ENCODE measurements around the gene TICRR.

Gene TICRR

DNA sequence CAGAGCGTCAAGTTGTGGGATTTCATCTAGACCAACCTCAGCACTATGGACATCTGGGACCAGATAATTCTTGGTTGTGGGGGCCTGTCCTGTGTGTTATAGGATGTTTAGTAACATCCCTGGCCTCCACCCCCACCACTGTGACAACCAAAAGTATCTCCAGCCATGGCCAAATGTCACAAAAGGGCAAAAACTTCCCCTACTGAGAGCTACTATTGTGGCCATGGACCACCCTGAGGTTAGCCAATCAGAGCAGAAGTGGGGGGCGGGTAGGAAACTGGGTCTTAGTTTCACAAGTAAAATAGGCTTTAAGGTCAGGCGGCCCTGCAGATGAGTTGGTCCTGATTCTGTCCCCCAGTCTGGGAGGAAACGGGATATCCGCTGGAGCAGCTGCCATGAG, 54.6 kb downstream of the TICRR start:
- H3K4me3 ChIP-seq (ENCODE audit: low read length) = no peak overlapping the region
- 94% methylated on average over 5 of the region's 5 CpGs for WGBS
- H3K9me3 ChIP-seq (ENCODE audit: insufficient read depth, low read depth, low read length) = peaks cover 22% of the 10 kb centered on the region
- peaks cover 92% of the 10 kb centered on the region for H3K36me3 ChIP-seq (ENCODE audit: insufficient read depth, low read length)
- H3K4me1 ChIP-seq (ENCODE audit: insufficient read depth, low read length) = no peaks in the 10 kb centered on the region
- H3K9ac ChIP-seq (ENCODE audit: low read depth, low read length) = no peak overlapping the region
- H3K27ac ChIP-seq (ENCODE audit: low read depth, low read length) = no peak overlapping the region
- no peaks in the 10 kb centered on the region for H3K27me3 ChIP-seq (ENCODE audit: insufficient read depth, low read length)

DNA sequence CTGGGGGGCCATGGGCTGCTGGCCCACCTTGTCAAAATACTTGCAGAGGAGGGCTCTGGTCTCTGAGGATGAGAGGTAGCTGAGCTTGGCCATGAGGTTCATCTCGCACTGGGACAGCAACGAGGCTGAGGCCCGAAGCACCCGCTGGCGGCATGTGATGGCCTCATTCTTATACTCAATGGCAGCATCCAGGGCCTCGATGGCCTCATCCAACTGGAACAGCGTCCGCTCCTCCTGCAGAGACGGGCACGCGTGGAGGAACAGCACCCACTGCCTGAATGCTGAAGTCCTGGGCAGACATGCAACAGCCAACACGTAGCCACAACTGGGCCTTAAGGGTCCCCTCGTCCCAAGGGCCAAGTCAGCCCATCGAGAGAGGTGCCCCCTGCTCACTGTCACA, 55.0 kb downstream of the TICRR start:
- H3K4me3 ChIP-seq (ENCODE audit: low read length) = no peak overlapping the region

DNA sequence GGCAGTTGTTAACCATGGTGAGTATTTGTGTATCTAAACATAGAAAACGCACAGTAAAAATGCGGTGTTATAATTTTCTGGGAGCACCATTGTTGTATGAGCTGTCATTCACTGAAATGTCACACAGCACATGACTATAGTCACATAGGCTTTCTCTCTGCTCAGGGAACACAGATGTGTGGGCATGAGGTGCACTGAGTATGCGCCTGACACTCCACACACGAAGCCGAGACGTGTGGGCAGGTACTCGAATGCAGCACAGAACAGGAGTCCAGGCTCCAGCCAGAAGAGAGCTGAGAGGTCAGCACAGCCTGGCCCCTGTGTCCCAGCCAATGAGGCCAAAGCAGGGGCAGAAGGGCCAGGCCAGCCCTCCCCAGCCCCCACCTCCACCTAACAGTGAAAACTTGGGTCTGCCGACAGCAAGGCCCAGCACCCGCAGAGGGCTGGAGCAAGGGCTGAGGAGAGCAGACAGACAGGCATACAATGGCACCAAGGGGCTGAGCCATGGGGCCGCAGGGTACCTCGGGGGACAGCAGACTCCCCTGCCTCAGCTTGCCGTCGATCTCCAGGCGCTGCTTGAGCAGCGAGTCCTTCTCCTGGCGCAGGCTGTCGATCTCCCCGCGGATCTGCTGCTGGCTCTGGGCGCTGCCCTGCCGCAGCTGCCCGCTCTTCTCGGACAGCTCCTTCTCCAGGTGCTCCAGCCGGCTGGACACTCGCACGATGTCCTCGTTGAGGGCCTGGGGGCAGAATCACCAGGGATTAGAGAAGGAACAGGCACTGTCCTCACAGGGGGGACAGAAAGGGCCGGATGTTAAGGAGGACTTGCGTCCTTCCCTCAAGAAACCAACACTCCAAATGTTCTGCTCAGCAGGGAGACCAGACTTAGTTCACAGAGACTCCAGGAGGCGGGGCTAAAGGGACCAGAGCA, 56.0 kb downstream of the TICRR start:
- Histone ChIP-seq H3K9me3 (ENCODE audit: insufficient read depth, low read depth, low read length) (peaks cover 22% of the 10 kb centered on the region), H3K36me3 (ENCODE audit: insufficient read depth, low read length) (peaks cover 78% of the 10 kb centered on the region), H3K4me3 (ENCODE audit: low read length) (no peak overlapping the region), H3K27me3 (ENCODE audit: insufficient read depth, low read length) (no peaks in the 10 kb centered on the region), H3K4me1 (ENCODE audit: insufficient read depth, low read length) (no peaks in the 10 kb centered on the region), H3K27ac (ENCODE audit: low read depth, low read length) (no peak overlapping the region), H3K9ac (ENCODE audit: low read depth, low read length) (no peak overlapping the region)
- WGBS = 91% methylated on average over 30 of the region's 30 CpGs

More for the DNA sequence above, 55.0 kb downstream of the TICRR start:
- no peaks in the 10 kb centered on the region for H3K27me3 ChIP-seq (ENCODE audit: insufficient read depth, low read length)
- WGBS = 93% methylated on average over 14 of the region's 14 CpGs
- H3K27ac ChIP-seq (ENCODE audit: low read depth, low read length) = no peak overlapping the region
- peaks cover 22% of the 10 kb centered on the region for H3K9me3 ChIP-seq (ENCODE audit: insufficient read depth, low read depth, low read length)
- H3K9ac ChIP-seq (ENCODE audit: low read depth, low read length) = no peak overlapping the region
- peaks cover 88% of the 10 kb centered on the region for H3K36me3 ChIP-seq (ENCODE audit: insufficient read depth, low read length)
- no peaks in the 10 kb centered on the region for H3K4me1 ChIP-seq (ENCODE audit: insufficient read depth, low read length)

DNA sequence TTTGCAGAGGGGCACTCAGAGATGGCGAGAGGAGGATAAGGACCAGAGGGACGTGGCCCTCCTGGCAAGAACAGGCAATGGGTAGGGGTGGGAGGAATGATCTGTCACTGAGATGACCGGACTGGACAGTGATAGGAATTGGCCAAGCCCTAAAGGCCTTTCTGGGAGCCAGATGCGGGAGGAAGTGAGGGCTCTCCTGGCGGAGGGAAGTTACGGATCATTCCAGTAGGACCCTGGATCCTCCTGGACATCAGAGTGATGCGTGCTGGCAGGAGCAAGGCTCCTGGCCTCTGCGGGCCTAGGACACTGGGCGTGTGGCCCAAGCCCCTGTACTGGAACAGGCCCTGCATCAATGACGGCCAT, 56.6 kb downstream of the TICRR start:
- no peak overlapping the region for H3K9ac ChIP-seq (ENCODE audit: low read depth, low read length)
- no peaks in the 10 kb centered on the region for H3K4me1 ChIP-seq (ENCODE audit: insufficient read depth, low read length)
- H3K9me3 ChIP-seq (ENCODE audit: insufficient read depth, low read depth, low read length) = peaks cover 22% of the 10 kb centered on the region
- H3K27me3 ChIP-seq (ENCODE audit: insufficient read depth, low read length) = no peaks in the 10 kb centered on the region
- 89% methylated on average over 10 of the region's 10 CpGs for WGBS
- no peak overlapping the region for H3K27ac ChIP-seq (ENCODE audit: low read depth, low read length)
- H3K36me3 ChIP-seq (ENCODE audit: insufficient read depth, low read length) = peaks cover 72% of the 10 kb centered on the region
- H3K4me3 ChIP-seq (ENCODE audit: low read length) = no peak overlapping the region

DNA sequence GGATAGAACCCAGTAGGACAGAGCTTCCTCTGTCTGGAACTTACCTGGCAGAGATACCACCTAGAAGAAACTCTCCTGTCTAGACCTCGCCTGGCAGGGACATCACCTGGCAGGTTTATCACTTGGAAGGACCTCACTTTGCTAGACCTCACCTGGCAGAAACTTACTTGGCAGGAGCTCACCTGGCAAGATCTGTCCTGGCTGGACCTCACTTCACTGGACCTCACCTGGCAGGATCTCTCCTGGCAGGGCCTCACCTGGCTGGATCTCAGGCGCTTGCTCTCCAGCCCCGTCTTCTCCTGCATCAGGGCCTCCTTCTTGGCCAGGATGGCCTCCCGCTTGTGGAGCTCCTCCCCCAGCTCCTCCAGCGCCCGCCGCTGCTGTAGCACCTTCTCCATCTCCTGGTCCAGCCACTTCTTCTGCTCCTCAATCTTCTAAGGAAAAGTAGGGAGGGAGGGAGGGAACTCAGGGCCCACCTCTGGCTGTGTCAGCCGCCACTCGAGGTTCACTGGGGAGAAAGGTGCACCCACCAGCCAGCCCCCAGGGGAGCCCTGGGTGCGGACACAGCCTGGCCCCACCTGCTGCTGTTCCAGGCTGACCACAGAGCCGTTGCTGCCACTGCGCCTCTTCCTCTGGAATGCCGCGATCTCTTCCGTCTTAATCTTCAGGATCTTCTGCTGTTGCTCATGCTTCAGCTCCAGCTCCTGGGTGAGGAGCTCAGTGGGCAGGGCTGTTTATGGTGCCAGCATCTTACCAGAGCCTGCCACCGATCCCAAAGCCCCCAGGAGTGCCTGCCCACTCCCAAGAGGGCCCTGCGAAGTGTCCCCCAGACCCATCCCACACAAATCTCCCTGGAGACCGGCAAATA, 57.5 kb downstream of the TICRR start:
- H3K36me3 ChIP-seq (ENCODE audit: insufficient read depth, low read length) = peaks cover 63% of the 10 kb centered on the region
- WGBS = 96% methylated on average over 18 of the region's 18 CpGs
- H3K9ac ChIP-seq (ENCODE audit: low read depth, low read length) = no peak overlapping the region
- no peak overlapping the region for H3K4me3 ChIP-seq (ENCODE audit: low read length)
- no peak overlapping the region for H3K27ac ChIP-seq (ENCODE audit: low read depth, low read length)
- peaks cover 22% of the 10 kb centered on the region for H3K9me3 ChIP-seq (ENCODE audit: insufficient read depth, low read depth, low read length)
- no peaks in the 10 kb centered on the region for H3K4me1 ChIP-seq (ENCODE audit: insufficient read depth, low read length)
- no peaks in the 10 kb centered on the region for H3K27me3 ChIP-seq (ENCODE audit: insufficient read depth, low read length)

GRCh38 chr15:89633585-89633984, 58.3 kb downstream of the TICRR start:
- H3K9me3 ChIP-seq (ENCODE audit: insufficient read depth, low read depth, low read length) = peaks cover 22% of the 10 kb centered on the region
- H3K27me3 ChIP-seq (ENCODE audit: insufficient read depth, low read length) = no peaks in the 10 kb centered on the region
- H3K4me3 ChIP-seq (ENCODE audit: low read length) = no peak overlapping the region
- WGBS = 93% methylated on average over 23 of the region's 23 CpGs
- H3K27ac ChIP-seq (ENCODE audit: low read depth, low read length) = no peak overlapping the region
- H3K4me1 ChIP-seq (ENCODE audit: insufficient read depth, low read length) = no peaks in the 10 kb centered on the region
- H3K9ac ChIP-seq (ENCODE audit: low read depth, low read length) = no peak overlapping the region
- peaks cover 55% of the 10 kb centered on the region for H3K36me3 ChIP-seq (ENCODE audit: insufficient read depth, low read length)

DNA sequence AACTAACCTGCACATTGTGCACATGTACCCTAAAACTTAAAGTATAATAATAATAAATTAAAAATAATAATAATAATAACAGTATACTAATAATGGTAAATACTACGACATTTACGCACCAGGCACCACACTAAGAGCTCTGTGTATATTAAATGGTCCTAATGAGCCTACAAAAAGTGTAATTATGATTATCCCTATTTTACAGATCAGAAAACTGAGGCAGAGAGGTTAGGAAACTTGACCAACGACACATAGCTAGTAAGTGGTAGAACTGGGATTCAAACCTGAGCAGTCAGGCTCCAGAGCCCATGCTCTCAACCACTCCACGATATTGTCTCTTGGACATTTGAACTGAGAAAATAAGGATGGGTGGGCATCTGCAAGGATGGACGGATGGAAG, 65.0 kb downstream of the TICRR start:
- H3K36me3 ChIP-seq (ENCODE audit: insufficient read depth, low read length) = peaks cover 39% of the 10 kb centered on the region
- no peak overlapping the region for H3K4me3 ChIP-seq (ENCODE audit: low read length)
- no peak overlapping the region for H3K9ac ChIP-seq (ENCODE audit: low read depth, low read length)
- 0 out of 2 replicates have a peak, but pooled peaks cover 3% of the 10 kb centered on the region for H3K9me3 ChIP-seq (ENCODE audit: insufficient read depth, low read depth, low read length)
- no peaks in the 10 kb centered on the region for H3K4me1 ChIP-seq (ENCODE audit: insufficient read depth, low read length)
- no peaks in the 10 kb centered on the region for H3K27me3 ChIP-seq (ENCODE audit: insufficient read depth, low read length)
- H3K27ac ChIP-seq (ENCODE audit: low read depth, low read length) = no peak overlapping the region
- WGBS = 95% methylated on average over 3 of the region's 5 CpGs

DNA sequence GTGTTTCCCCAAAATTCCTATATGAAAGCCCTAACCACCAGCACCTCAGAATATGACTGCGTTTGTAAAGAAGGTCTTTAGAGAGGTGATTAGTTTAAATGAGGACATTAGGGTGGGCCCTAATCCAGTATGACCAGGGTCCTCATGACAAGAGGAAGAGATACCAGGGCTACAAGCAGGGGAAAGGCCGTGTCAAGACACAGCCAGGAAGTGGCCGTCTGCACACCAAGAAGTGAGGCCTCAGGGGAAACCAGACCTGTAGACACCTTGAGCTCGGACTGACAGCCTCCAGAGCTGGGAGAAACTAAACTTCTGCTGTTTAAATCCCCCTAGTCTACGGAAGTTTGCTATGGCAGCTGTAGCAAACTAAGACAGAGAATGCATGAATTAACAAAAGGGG, 65.8 kb downstream of the TICRR start:
- 88% methylated on average over 5 of the region's 5 CpGs for WGBS
- no peak overlapping the region for H3K9ac ChIP-seq (ENCODE audit: low read depth, low read length)
- H3K27me3 ChIP-seq (ENCODE audit: insufficient read depth, low read length) = no peaks in the 10 kb centered on the region
- no peak overlapping the region for H3K4me3 ChIP-seq (ENCODE audit: low read length)
- no peaks in the 10 kb centered on the region for H3K4me1 ChIP-seq (ENCODE audit: insufficient read depth, low read length)
- no peak overlapping the region for H3K27ac ChIP-seq (ENCODE audit: low read depth, low read length)
- peaks cover 45% of the 10 kb centered on the region for H3K36me3 ChIP-seq (ENCODE audit: insufficient read depth, low read length)
- H3K9me3 ChIP-seq (ENCODE audit: insufficient read depth, low read depth, low read length) = 0 out of 2 replicates have a peak, but pooled peaks cover 3% of the 10 kb centered on the region

DNA sequence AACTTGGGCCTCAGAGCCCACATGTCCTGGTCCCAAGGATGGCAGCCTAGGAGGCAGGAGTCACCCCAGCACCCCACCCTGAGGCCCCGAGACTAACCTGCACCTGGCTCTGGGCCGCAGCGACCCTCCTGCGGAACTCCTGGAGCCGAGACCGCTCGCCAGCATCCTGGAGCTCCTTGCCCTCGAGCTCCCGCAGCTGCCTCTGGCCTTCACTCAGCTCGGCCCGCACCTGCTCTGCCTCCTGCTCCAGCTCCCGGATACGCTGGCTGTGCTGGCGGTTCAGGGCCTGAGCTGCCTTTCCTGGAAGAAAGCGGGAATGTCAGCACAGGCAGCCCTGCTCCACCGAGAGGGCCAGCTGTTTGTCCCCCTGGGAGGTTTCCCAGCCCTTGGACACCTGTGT, 66.8 kb downstream of the TICRR start:
- Histone ChIP-seq H3K4me1 (ENCODE audit: insufficient read depth, low read length) (no peaks in the 10 kb centered on the region), H3K27ac (ENCODE audit: low read depth, low read length) (no peak overlapping the region)
- 97% methylated on average over 16 of the region's 16 CpGs for WGBS

GRCh38 chr15:89645680-89646079, 70.4 kb downstream of the TICRR start:
- no peaks in the 10 kb centered on the region for H3K4me1 ChIP-seq (ENCODE audit: insufficient read depth, low read length)
- no peak overlapping the region for H3K4me3 ChIP-seq (ENCODE audit: low read length)
- no peaks in the 10 kb centered on the region for H3K27me3 ChIP-seq (ENCODE audit: insufficient read depth, low read length)
- H3K9me3 ChIP-seq (ENCODE audit: insufficient read depth, low read depth, low read length) = no peaks in the 10 kb centered on the region
- peaks cover 52% of the 10 kb centered on the region for H3K36me3 ChIP-seq (ENCODE audit: insufficient read depth, low read length)
- 94% methylated on average over 8 of the region's 8 CpGs for WGBS
- no peak overlapping the region for H3K9ac ChIP-seq (ENCODE audit: low read depth, low read length)
- H3K27ac ChIP-seq (ENCODE audit: low read depth, low read length) = no peak overlapping the region

More for the DNA sequence above, 66.8 kb downstream of the TICRR start:
- 0 out of 2 replicates have a peak, but pooled peaks cover 3% of the 10 kb centered on the region for H3K9me3 ChIP-seq (ENCODE audit: insufficient read depth, low read depth, low read length)
- H3K9ac ChIP-seq (ENCODE audit: low read depth, low read length) = no peak overlapping the region
- H3K4me3 ChIP-seq (ENCODE audit: low read length) = no peak overlapping the region
- H3K27me3 ChIP-seq (ENCODE audit: insufficient read depth, low read length) = no peaks in the 10 kb centered on the region
- H3K36me3 ChIP-seq (ENCODE audit: insufficient read depth, low read length) = peaks cover 50% of the 10 kb centered on the region

Data from HUES64 (cell line).